ENCODE results near the gene GASK1A.
A peak's percentile ranks its signal among the peaks of the same experiment; 100 is the strongest.
"Not testable (repeated sequence)": the region's sequence is repeated elsewhere in the genome, so short reads cannot be mapped to it uniquely, and the experiment has no call there.

Gene GASK1A

GRCh38 chr3:42979044-42979972 lies at the start of gene GASK1A:
TSS of gene GASK1A (plus strand) at chr3:42979311. CDS start at chr3:42979643, 332 bp downstream.
- DNase-seq = peak; percentile 1

GRCh38 chr3:42934111-42934510 lies 45.0 kb upstream of the GASK1A start:
- no peak for DNase-seq

- no peak for DNase-seq
Measured at GRCh38 chr3:42934910-42935309, 44.2 kb upstream of the GASK1A start.

GRCh38 chr3:42935472-42935871 lies 43.6 kb upstream of the GASK1A start:
- DNase-seq = no peak

- no peak for DNase-seq
Measured at GRCh38 chr3:42936157-42936981, 42.7 kb upstream of the GASK1A start.

- no peak for DNase-seq
Measured at GRCh38 chr3:42937334-42937733, 41.8 kb upstream of the GASK1A start.

- DNase-seq = no peak
Measured at GRCh38 chr3:42942693-42943092, 36.4 kb upstream of the GASK1A start.

GRCh38 chr3:42946050-42946449 lies 33.1 kb upstream of the GASK1A start:
- no peak for DNase-seq

- DNase-seq = no peak
Measured at GRCh38 chr3:42957573-42957972, 21.5 kb upstream of the GASK1A start.

GRCh38 chr3:42960282-42960681 lies 18.8 kb upstream of the GASK1A start:
- DNase-seq = no peak

GRCh38 chr3:42960786-42961185 lies 18.3 kb upstream of the GASK1A start:
- no peak for DNase-seq

GRCh38 chr3:42961633-42962032 lies 17.5 kb upstream of the GASK1A start:
- DNase-seq = peak; percentile 11

- no peak for DNase-seq
Measured at GRCh38 chr3:42963269-42963668, 15.8 kb upstream of the GASK1A start.

GRCh38 chr3:42964266-42964665 lies 14.8 kb upstream of the GASK1A start:
- DNase-seq = no peak

GRCh38 chr3:42970557-42970956 lies 8.6 kb upstream of the GASK1A start:
- DNase-seq = no peak

- no peak for DNase-seq
Measured at GRCh38 chr3:42970976-42971772, 7.9 kb upstream of the GASK1A start.

GRCh38 chr3:42974906-42975305 lies 4.2 kb upstream of the GASK1A start:
- DNase-seq = not testable (repeated sequence)

GRCh38 chr3:42975456-42975855 lies 3.7 kb upstream of the GASK1A start:
- no peak for DNase-seq

GRCh38 chr3:42975955-42976354 lies 3.2 kb upstream of the GASK1A start:
- no peak for DNase-seq

- no peak for DNase-seq
Measured at GRCh38 chr3:42980209-42980608, 1.1 kb downstream of the GASK1A start.

- no peak for DNase-seq
Measured at GRCh38 chr3:42980909-42981308, 1.8 kb downstream of the GASK1A start.

- no peak for DNase-seq
Measured at GRCh38 chr3:42982645-42983412, 3.7 kb downstream of the GASK1A start.

Data from DMS 273 treated with DMSO at 0.1 percent for 48 hours (cell line).